ENCODE measurements around the gene DHRS7C. TPM values are rescaled to one million over a fixed set of nuclear protein-coding genes. Genes with fewer than 3 reads are reported as not detected.

DHRS7C gene
- total and polyA plus RNA-seq, 2 of the 13 experiments (the other 11 are each of a cell fraction or from before 2014, with no cell fraction given), result not detected

- H3K4me1 ChIP-seq (ENCODE audit: insufficient read depth, low read length), result no peaks in the 10 kb centered on the region
- H2AFZ ChIP-seq (ENCODE audit: low read length), result no peak overlapping the region
- peaks cover 0 to 30% of the 10 kb centered on the region in 2 experiments; a peak in 2 of 5 replicates for H3K27me3 ChIP-seq (ENCODE audit: control insufficient read depth in 1 of 2, insufficient read depth in 2 of 2, low read length in 2 of 2)
- no peaks in the 10 kb centered on the region for H4K20me1 ChIP-seq (ENCODE audit: insufficient read depth, low read length)
- no peak overlapping the region for H3K9ac ChIP-seq (ENCODE audit: insufficient read depth, low read depth, low read length)
- ChIA-PET CTCF (ENCODE audit: low intra/inter-chr PET ratio, low total read pairs) (no interaction called here), POLR2A (no interaction called here)
- no TSS peak for BruUV-seq (replicated peaks)
- H3K36me3 ChIP-seq (replicated peaks in 1 of 2; ENCODE audit: control insufficient read depth in 1 of 2, insufficient read depth in 2 of 2, low read length in 2 of 2), result no peaks in the 10 kb centered on the region
- TF ChIP-seq ZMAT3 (CRISPR knock-in tag; conservative IDR thresholded peaks at IDR 0.05) (no peak), KLF12 (CRISPR knock-in tag; IDR thresholded peaks at IDR 0.05; ENCODE audit: borderline replicate concordance) (no peak), KAT8 (CRISPR knock-in tag; IDR thresholded peaks at IDR 0.05) (no peak), CHD4 (IDR thresholded peaks at IDR 0.05; ENCODE audit: borderline replicate concordance, low read length) (no peak), ZFYVE20 (CRISPR knock-in tag; IDR thresholded peaks at IDR 0.05; ENCODE audit: borderline replicate concordance, low read depth) (no peak), PLRG1 (conservative IDR thresholded peaks at IDR 0.05) (no peak), BORCS8-MEF2B (CRISPR knock-in tag; IDR thresholded peaks at IDR 0.05) (no peak), MED8 (CRISPR knock-in tag; IDR thresholded peaks at IDR 0.05; ENCODE audit: insufficient replicate concordance) (no peak), NPAS2 (CRISPR knock-in tag; IDR thresholded peaks at IDR 0.05; ENCODE audit: borderline replicate concordance) (no peak), PHB2 (IDR thresholded peaks at IDR 0.05; ENCODE audit: partially characterized antibody) (no peak), ZNF234 (CRISPR knock-in tag; conservative IDR thresholded peaks at IDR 0.05) (no peak), ZNF484 (CRISPR knock-in tag; IDR thresholded peaks at IDR 0.05; ENCODE audit: borderline replicate concordance, low read depth) (no peak), NR1H2 (CRISPR knock-in tag; IDR thresholded peaks at IDR 0.05; ENCODE audit: borderline replicate concordance, low read depth) (no peak), NRL (CRISPR knock-in tag; IDR thresholded peaks at IDR 0.05; ENCODE audit: borderline replicate concordance) (no peak)
- H3K9me3 ChIP-seq (ENCODE audit: low read length), result no peaks in the 10 kb centered on the region
- ATAC-seq (no peak), DNase-seq (ENCODE audit: low spot score) (no peak), FAIRE-seq (no peak)
- WGBS (ENCODE audit: low lambda C conversion rate), result 2% methylated on average over 6 of the region's 6 CpGs
- H3K79me2 ChIP-seq (ENCODE audit: insufficient read depth, low read length), result no peaks in the 10 kb centered on the region
- in situ Hi-C loops (cut with HindIII; ENCODE audit: extremely low pct_ligation_motif_present, low pct_unique_long_range_greater_than_20kb), result no loop called here
- no peak overlapping the region for H3K4me2 ChIP-seq (ENCODE audit: low read depth, low read length)
- H3K27ac ChIP-seq (ENCODE audit: extremely low read length, insufficient read depth, low read length), result no peak overlapping the region
- H3K4me3 ChIP-seq (replicated peaks in 1 of 3; ENCODE audit: insufficient read depth in 1 of 3, low read depth in 2 of 3, low read length in 3 of 3), result no peak overlapping the region
- intact Hi-C loops (cut with micrococcal nuclease; ENCODE audit: unreplicated experiment), result no loop called here
Measured at GRCh38 chr17:9806699-9807098, 15.3 kb upstream of the DHRS7C start.
